Sigmoid colon (tissue), 3 donors: ENCODE measurements around the gene HEATR5A.

Source experiments
- CTCF ChIP-seq, 4 experiments: fragments of 450-650 bp in 3 of 4; fragments of 200-600 bp in 1 of 4; IDR thresholded peaks; one replicate each; pipeline ENCODE4 v1.5.1; 2016 to 2019; ENCODE audit warnings: antibody characterized with exemption in 4 of 4, mild to moderate bottlenecking in 3 of 4, moderate library complexity in 2 of 4
- POLR2A ChIP-seq, 2 donors: fragments of 450-650 bp; IDR thresholded peaks; one replicate each; pipeline ENCODE4 v1.6.1; 2016; ENCODE audit warnings: antibody characterized with exemption in 2 of 2, mild to moderate bottlenecking in 2 of 2, moderate library complexity in 2 of 2

DNA sequence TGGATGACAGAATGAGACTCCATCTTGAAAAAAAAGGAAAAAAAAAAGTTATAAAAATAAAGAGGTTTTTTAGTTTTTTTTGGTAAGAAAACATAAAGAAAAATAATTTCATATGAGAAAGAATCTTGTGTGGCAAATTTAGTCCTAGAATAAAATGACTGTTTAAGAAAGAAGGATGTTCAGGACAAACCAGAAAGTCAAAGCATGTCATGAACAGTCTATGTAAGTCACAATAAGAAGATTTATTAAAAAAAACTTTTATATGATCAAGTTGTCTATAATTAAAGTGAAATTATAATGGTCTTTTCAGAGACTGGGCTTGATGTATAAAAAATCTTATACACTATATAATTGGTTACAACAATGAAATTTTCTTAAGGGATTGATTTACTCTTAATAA, 144.6 kb downstream of the HEATR5A start:
- no peak for TF ChIP-seq CTCF (IDR thresholded peaks at IDR 0.05)
- TF ChIP-seq POLR2A (IDR thresholded peaks at IDR 0.05) = no peak
